GM21737 (cell line): ENCODE data around the gene NPAS3.

Experiments
- ATAC-seq: cut with Tn5 transposase; IDR thresholded peaks from one replicate; pipeline ENCODE4 v1.9.1; 2021; ENCODE audit warnings: mild to moderate bottlenecking, moderate library complexity; ENCODE audit not compliant: unreplicated experiment

The NPAS3 gene

GRCh38 chr14:33150666-33151428, 212.2 kb downstream of the NPAS3 start:
- ATAC-seq, result no peak

- ATAC-seq, result no peak
Observed at GRCh38 chr14:33163109-33163508, 224.4 kb downstream of the NPAS3 start.

GRCh38 chr14:33163600-33163999, 224.9 kb downstream of the NPAS3 start:
- no peak for ATAC-seq

- ATAC-seq, result no peak
Observed at GRCh38 chr14:33165144-33165925, 226.7 kb downstream of the NPAS3 start.

- ATAC-seq, result no peak
Observed at GRCh38 chr14:33165926-33166289, 227.2 kb downstream of the NPAS3 start.

GRCh38 chr14:33175951-33176350, 237.3 kb downstream of the NPAS3 start:
- ATAC-seq, result no peak

GRCh38 chr14:33184587-33184986, 245.9 kb downstream of the NPAS3 start:
- ATAC-seq, result no peak

- no peak for ATAC-seq
Observed at GRCh38 chr14:33186656-33187055, 248.0 kb downstream of the NPAS3 start.

- no peak for ATAC-seq
Observed at GRCh38 chr14:33188880-33189279, 250.2 kb downstream of the NPAS3 start.

- ATAC-seq, result no peak
Observed at GRCh38 chr14:33191855-33192254, 253.2 kb downstream of the NPAS3 start.

GRCh38 chr14:33194551-33194950, 255.9 kb downstream of the NPAS3 start:
- ATAC-seq, result no peak

- ATAC-seq, result no peak
Observed at GRCh38 chr14:33198684-33199083, 260.0 kb downstream of the NPAS3 start.

- ATAC-seq, result no peak
Observed at GRCh38 chr14:33201116-33201515, 262.4 kb downstream of the NPAS3 start.

- ATAC-seq, result no peak
Observed at GRCh38 chr14:33206981-33207380, 268.3 kb downstream of the NPAS3 start.

- no peak for ATAC-seq
Observed at GRCh38 chr14:33207467-33208017, 268.9 kb downstream of the NPAS3 start.

- ATAC-seq, result no peak
Observed at GRCh38 chr14:33210311-33210710, 271.6 kb downstream of the NPAS3 start.

- no peak for ATAC-seq
Observed at GRCh38 chr14:33218026-33218425, 279.3 kb downstream of the NPAS3 start.

- no peak for ATAC-seq
Observed at GRCh38 chr14:33219957-33220356, 281.3 kb downstream of the NPAS3 start.

- no peak for ATAC-seq
Observed at GRCh38 chr14:33229269-33229929, 290.7 kb downstream of the NPAS3 start.

- no peak for ATAC-seq
Observed at GRCh38 chr14:33230021-33230420, 291.3 kb downstream of the NPAS3 start.

- no peak for ATAC-seq
Observed at GRCh38 chr14:33232031-33232430, 293.4 kb downstream of the NPAS3 start.
